NCI-H1930 (cell line): Measurements from ENCODE around the gene HNRNPA0.

Experiments
- DNase-seq, 2 experiments: peaks; one replicate each; lab custom pipeline; 2025; lab: John Stamatoyannopoulos, UW

Gene HNRNPA0

GRCh38 chr5:137727623-137728022 is 26.5 kb downstream of the HNRNPA0 start:
- no peak for DNase-seq

- DNase-seq = no peak
These were observed 29.9 kb downstream of the HNRNPA0 start for GRCh38 chr5:137724251-137724650.

- DNase-seq = no peak
These were observed 35.6 kb downstream of the HNRNPA0 start for GRCh38 chr5:137718611-137719010.

GRCh38 chr5:137716337-137716736 is 37.8 kb downstream of the HNRNPA0 start:
- DNase-seq = no peak

- DNase-seq = no peak
These were observed 38.7 kb downstream of the HNRNPA0 start for GRCh38 chr5:137715456-137715855.

- DNase-seq = no peak
These were observed 39.2 kb downstream of the HNRNPA0 start for GRCh38 chr5:137714946-137715345.

- DNase-seq = no peak
These were observed 39.7 kb downstream of the HNRNPA0 start for GRCh38 chr5:137714494-137714893.

- DNase-seq = no peak
These were observed 42.0 kb downstream of the HNRNPA0 start for GRCh38 chr5:137712139-137712667.

GRCh38 chr5:137710086-137710485 is 44.1 kb downstream of the HNRNPA0 start:
- DNase-seq = no peak

GRCh38 chr5:137708796-137709559 is 45.2 kb downstream of the HNRNPA0 start:
- no peak for DNase-seq

GRCh38 chr5:137708062-137708461 is 46.1 kb downstream of the HNRNPA0 start:
- no peak for DNase-seq

- DNase-seq = no peak
These were observed 47.3 kb downstream of the HNRNPA0 start for GRCh38 chr5:137706841-137707240.

- no peak for DNase-seq
These were observed 49.1 kb downstream of the HNRNPA0 start for GRCh38 chr5:137705106-137705505.

GRCh38 chr5:137703565-137703964 is 50.6 kb downstream of the HNRNPA0 start:
- no peak for DNase-seq

- DNase-seq = no peak
These were observed 53.9 kb downstream of the HNRNPA0 start for GRCh38 chr5:137700282-137700680.

GRCh38 chr5:137699336-137700281 is 54.6 kb downstream of the HNRNPA0 start:
- no peak for DNase-seq

GRCh38 chr5:137696481-137696880 is 57.7 kb downstream of the HNRNPA0 start:
- DNase-seq = no peak

GRCh38 chr5:137695651-137696428 is 58.3 kb downstream of the HNRNPA0 start:
- no peak for DNase-seq
